HEK293 (cell line): ENCODE data around the gene CACNA1D.

ENCODE experiments used
- CTCF ChIA-PET: fragments of 350-600 bp; formaldehyde crosslinking; extraction: SDS; loops from one replicate; lab custom pipeline; 2021; ENCODE audit warnings: antibody characterized with exemption; lab: Yijun Ruan, JAX
- POLR2A ChIA-PET: fragments of 300-600 bp; formaldehyde crosslinking; extraction: SDS; loops from one replicate; lab custom pipeline; 2020; ENCODE audit warnings: antibody characterized with exemption, inconsistent platforms; lab: Yijun Ruan, JAX
- H3K27ac ChIP-seq: fragments of 200-500 bp; sonication (Bioruptor generic); 2 replicates; pipeline ENCODE4 v1.5.1; 2014; ENCODE audit warnings: low read depth, low read length, control low read depth, inconsistent platforms; ENCODE audit errors: extremely low read depth
- H3K36me3 ChIP-seq, 2 experiments: fragments of 200-500 bp in 1 of 2; sonication (Bioruptor generic) in 1 of 2; 1 replicate in 1 of 2; 2 replicates in 1 of 2; pipeline ENCODE4 v1.5.1; 2014 to 2017; ENCODE audit warnings: inconsistent platforms in 2 of 2, low read length in 2 of 2; ENCODE audit not compliant: control insufficient read depth in 2 of 2, insufficient read depth in 1 of 2
- H3K4me1 ChIP-seq: fragments of 200-500 bp; sonication (Bioruptor generic); 2 replicates; pipeline ENCODE4 v1.5.1; 2014; ENCODE audit warnings: mild to moderate bottlenecking, low read length, inconsistent platforms; ENCODE audit not compliant: control insufficient read depth, insufficient read depth
- H3K4me3 ChIP-seq: 2 replicates; pipeline ENCODE4 v1.5.1; 2011; ENCODE audit warnings: low read depth, mild to moderate bottlenecking, control low read depth, low read length, moderate library complexity
- H3K9me3 ChIP-seq: fragments of 200-500 bp; sonication (Bioruptor generic); 2 replicates; pipeline ENCODE4 v1.5.1; 2014; ENCODE audit warnings: low read depth, low read length, inconsistent platforms; ENCODE audit not compliant: control insufficient read depth, insufficient read depth
- GFI1B ChIP-seq: fragments of 450-650 bp; formaldehyde crosslinking; IDR thresholded peaks from 2 replicates; pipeline ENCODE4 v1.5.1; 2016; ENCODE audit warnings: missing biosample characterization, missing genetic modification characterization
- GLIS1 ChIP-seq: fragments of 450-650 bp; formaldehyde crosslinking; IDR thresholded peaks from 2 replicates; pipeline ENCODE4 v1.5.1; 2016; ENCODE audit warnings: missing biosample characterization, missing genetic modification characterization
- KLF1 ChIP-seq: fragments of 450-650 bp; formaldehyde crosslinking; IDR thresholded peaks from 2 replicates; pipeline ENCODE4 v1.5.1; 2016; ENCODE audit warnings: missing biosample characterization, missing genetic modification characterization
- KLF8 ChIP-seq: fragments of 450-650 bp; formaldehyde crosslinking; IDR thresholded peaks from 2 replicates; pipeline ENCODE4 v1.5.1; 2016; ENCODE audit warnings: missing biosample characterization, missing genetic modification characterization
- SCRT2 ChIP-seq: fragments of 450-650 bp; formaldehyde crosslinking; IDR thresholded peaks from 2 replicates; pipeline ENCODE4 v1.5.1; 2016; ENCODE audit warnings: missing biosample characterization, missing genetic modification characterization
- SP3 ChIP-seq: fragments of 450-650 bp; formaldehyde crosslinking; IDR thresholded peaks from 2 replicates; pipeline ENCODE4 v1.5.1; 2016; ENCODE audit warnings: missing biosample characterization, missing genetic modification characterization
- ZBTB17 ChIP-seq: fragments of 450-650 bp; formaldehyde crosslinking; IDR thresholded peaks from 2 replicates; pipeline ENCODE4 v1.5.1; 2016; ENCODE audit warnings: missing biosample characterization, missing genetic modification characterization
- ZBTB8A ChIP-seq: fragments of 450-650 bp; formaldehyde crosslinking; IDR thresholded peaks from 2 replicates; pipeline ENCODE4 v1.5.1; 2016; ENCODE audit warnings: missing biosample characterization, missing genetic modification characterization
- ZNF121 ChIP-seq: fragments of 450-650 bp; formaldehyde crosslinking; IDR thresholded peaks from 2 replicates; pipeline ENCODE4 v1.5.1; 2016; ENCODE audit warnings: missing biosample characterization, missing genetic modification characterization
- ZNF202 ChIP-seq: fragments of 450-650 bp; formaldehyde crosslinking; IDR thresholded peaks from 2 replicates; pipeline ENCODE4 v1.5.1; 2016; ENCODE audit warnings: missing biosample characterization, missing genetic modification characterization, borderline replicate concordance
- ZNF23 ChIP-seq: fragments of 450-650 bp; formaldehyde crosslinking; IDR thresholded peaks from 2 replicates; pipeline ENCODE4 v1.5.1; 2016; ENCODE audit warnings: missing biosample characterization, missing genetic modification characterization, borderline replicate concordance
- ZNF335 ChIP-seq: fragments of 450-650 bp; formaldehyde crosslinking; conservative IDR thresholded peaks from 2 replicates; pipeline ENCODE4 v1.5.1; 2016; ENCODE audit warnings: missing biosample characterization, missing genetic modification characterization
- ZNF426 ChIP-seq: fragments of 450-650 bp; formaldehyde crosslinking; IDR thresholded peaks from 2 replicates; pipeline ENCODE4 v1.5.1; 2017; ENCODE audit warnings: missing biosample characterization, missing genetic modification characterization, mild to moderate bottlenecking, inconsistent platforms, moderate library complexity
- ZNF600 ChIP-seq: fragments of 450-650 bp; formaldehyde crosslinking; IDR thresholded peaks from 2 replicates; pipeline ENCODE4 v1.5.1; 2016; ENCODE audit warnings: missing biosample characterization, missing genetic modification characterization
- ZNF660 ChIP-seq: fragments of 450-650 bp; IDR thresholded peaks from 2 replicates; pipeline ENCODE4 v1.5.1; 2018; ENCODE audit warnings: missing biosample characterization, mild to moderate bottlenecking, missing genetic modification characterization
- TF ChIP-seq, protein P1 (sequence below): fragments of 450-650 bp; formaldehyde crosslinking; IDR thresholded peaks from 2 replicates; pipeline ENCODE4 v1.5.1; 2016; ENCODE audit warnings: missing biosample characterization, missing genetic modification characterization
- TF ChIP-seq, protein P2 (sequence below): fragments of 450-650 bp; formaldehyde crosslinking; IDR thresholded peaks from 2 replicates; pipeline ENCODE4 v1.5.1; 2016; ENCODE audit warnings: missing biosample characterization, missing genetic modification characterization
- TF ChIP-seq, protein P3 (sequence below): fragments of 450-650 bp; formaldehyde crosslinking; IDR thresholded peaks from 2 replicates; pipeline ENCODE4 v1.5.1; 2017; ENCODE audit warnings: missing biosample characterization, missing genetic modification characterization
- TF ChIP-seq, protein P4 (sequence below): IDR thresholded peaks from 2 replicates; pipeline ENCODE4 v1.6.1; 2011; ENCODE audit warnings: mild to moderate bottlenecking, low read depth, low read length, borderline replicate concordance
- TF ChIP-seq, protein P5 (sequence below): fragments of 450-650 bp; formaldehyde crosslinking; IDR thresholded peaks from 2 replicates; pipeline ENCODE4 v1.5.1; 2016; ENCODE audit warnings: missing biosample characterization, missing genetic modification characterization

The CACNA1D gene

DNA sequence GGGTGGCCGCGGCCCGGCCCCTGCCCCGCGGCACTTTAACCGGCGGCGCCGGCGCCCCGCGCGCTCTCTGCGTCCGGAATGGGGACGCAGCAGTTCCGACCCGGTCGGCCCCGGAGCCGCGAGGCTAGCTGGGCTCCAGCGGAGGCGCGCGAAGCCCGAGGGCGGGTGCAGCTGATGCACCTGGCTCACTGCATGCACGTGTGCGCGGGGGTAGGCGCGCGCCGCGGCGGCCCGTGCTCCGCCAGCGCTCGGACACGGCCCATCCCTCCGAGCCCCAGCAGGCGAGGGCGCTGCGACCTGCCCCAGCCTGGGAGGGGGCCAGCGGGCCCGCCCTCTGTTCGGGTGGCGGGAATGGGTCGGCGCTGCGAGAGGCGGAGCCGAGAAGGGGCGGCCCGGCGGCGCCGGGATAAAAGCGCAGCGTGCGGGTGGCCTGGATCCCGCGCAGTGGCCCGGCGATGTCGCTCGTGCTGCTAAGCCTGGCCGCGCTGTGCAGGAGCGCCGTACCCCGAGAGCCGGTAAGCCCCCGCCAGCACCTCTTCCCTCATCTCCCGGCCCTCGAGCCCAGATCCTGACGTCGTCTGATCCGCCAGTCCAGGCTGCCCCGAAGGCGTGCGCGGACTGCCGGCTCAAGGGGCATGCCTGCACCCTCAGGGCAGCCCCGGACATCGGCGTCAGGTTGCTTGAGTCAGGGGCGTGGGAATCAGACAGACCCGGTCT is 351.9 kb downstream of the CACNA1D start, which contains the start of the genes CHDH and IL17RB (continued):
- TF ChIP-seq, protein P1, sequence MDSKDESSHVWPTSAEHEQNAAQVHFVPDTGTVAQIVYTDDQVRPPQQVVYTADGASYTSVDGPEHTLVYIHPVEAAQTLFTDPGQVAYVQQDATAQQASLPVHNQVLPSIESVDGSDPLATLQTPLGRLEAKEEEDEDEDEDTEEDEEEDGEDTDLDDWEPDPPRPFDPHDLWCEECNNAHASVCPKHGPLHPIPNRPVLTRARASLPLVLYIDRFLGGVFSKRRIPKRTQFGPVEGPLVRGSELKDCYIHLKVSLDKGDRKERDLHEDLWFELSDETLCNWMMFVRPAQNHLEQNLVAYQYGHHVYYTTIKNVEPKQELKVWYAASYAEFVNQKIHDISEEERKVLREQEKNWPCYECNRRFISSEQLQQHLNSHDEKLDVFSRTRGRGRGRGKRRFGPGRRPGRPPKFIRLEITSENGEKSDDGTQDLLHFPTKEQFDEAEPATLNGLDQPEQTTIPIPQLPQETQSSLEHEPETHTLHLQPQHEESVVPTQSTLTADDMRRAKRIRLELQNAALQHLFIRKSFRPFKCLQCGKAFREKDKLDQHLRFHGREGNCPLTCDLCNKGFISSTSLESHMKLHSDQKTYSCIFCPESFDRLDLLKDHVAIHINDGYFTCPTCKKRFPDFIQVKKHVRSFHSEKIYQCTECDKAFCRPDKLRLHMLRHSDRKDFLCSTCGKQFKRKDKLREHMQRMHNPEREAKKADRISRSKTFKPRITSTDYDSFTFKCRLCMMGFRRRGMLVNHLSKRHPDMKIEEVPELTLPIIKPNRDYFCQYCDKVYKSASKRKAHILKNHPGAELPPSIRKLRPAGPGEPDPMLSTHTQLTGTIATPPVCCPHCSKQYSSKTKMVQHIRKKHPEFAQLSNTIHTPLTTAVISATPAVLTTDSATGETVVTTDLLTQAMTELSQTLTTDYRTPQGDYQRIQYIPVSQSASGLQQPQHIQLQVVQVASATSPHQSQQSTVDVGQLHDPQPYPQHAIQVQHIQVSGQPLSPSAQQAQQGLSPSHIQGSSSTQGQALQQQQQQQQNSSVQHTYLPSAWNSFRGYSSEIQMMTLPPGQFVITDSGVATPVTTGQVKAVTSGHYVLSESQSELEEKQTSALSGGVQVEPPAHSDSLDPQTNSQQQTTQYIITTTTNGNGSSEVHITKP (tag by site-specific recombination): peak; percentile 63
- TF ChIP-seq ZNF600 (tag by site-specific recombination) (0 out of 2 replicates have a peak, but pooled peaks have one; percentile 48), ZNF121 (tag by site-specific recombination) (peak; percentile 82; the same call in 1 of the 2 replicates), KLF1 (tag by site-specific recombination) (peak; percentile 37; the same call in 1 of the 2 replicates), SP3 (peak; percentile 71), GLIS1 (peak; percentile 60), KLF8 (tag by site-specific recombination) (peak; percentile 69), ZBTB17 (tag by site-specific recombination) (peak; percentile 55), ZBTB8A (tag by site-specific recombination) (peak; percentile 40; the same call in 1 of the 2 replicates)
- TF ChIP-seq, protein P2, sequence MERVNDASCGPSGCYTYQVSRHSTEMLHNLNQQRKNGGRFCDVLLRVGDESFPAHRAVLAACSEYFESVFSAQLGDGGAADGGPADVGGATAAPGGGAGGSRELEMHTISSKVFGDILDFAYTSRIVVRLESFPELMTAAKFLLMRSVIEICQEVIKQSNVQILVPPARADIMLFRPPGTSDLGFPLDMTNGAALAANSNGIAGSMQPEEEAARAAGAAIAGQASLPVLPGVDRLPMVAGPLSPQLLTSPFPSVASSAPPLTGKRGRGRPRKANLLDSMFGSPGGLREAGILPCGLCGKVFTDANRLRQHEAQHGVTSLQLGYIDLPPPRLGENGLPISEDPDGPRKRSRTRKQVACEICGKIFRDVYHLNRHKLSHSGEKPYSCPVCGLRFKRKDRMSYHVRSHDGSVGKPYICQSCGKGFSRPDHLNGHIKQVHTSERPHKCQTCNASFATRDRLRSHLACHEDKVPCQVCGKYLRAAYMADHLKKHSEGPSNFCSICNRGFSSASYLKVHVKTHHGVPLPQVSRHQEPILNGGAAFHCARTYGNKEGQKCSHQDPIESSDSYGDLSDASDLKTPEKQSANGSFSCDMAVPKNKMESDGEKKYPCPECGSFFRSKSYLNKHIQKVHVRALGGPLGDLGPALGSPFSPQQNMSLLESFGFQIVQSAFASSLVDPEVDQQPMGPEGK (tag by site-specific recombination): peak; percentile 64

DNA sequence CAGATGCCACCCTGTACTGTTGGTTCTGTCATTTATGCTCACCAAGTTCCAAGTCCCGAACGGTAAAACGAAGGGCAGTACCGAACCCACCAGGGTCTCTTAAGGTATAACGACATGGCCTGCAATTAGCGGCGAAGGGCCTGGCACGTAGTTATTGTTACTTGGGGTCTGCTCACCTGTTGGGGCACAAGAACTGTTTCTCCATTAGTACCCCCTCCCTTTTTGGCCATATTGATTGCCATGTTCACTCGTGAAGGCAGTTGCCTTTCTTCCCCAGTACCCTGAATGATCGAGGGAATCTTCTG is 352.4 kb downstream of the CACNA1D start:
- no peak overlapping the region; the same call in 1 of the 2 replicates for H3K27ac ChIP-seq
- ChIA-PET CTCF (interaction anchor here (0.7 kb wide), 1 partner anchor 58 kb away, joined by 3 read pairs; no protein-coding TSS in a partner anchor), POLR2A (no interaction called here)
- H3K4me1 ChIP-seq: no peaks in the 10 kb centered on the region
- peaks cover 0 to 10% of the 10 kb centered on the region in 2 experiments; a peak in 1 of 3 replicates for H3K36me3 ChIP-seq
- H3K9me3 ChIP-seq: no peaks in the 10 kb centered on the region
- TF ChIP-seq SCRT2 (0 out of 2 replicates have a peak, but pooled peaks have one; percentile 9), ZNF335 (tag by site-specific recombination) (peak; percentile 21), GFI1B (tag by site-specific recombination) (no peak), ZNF660 (no peak)
- no peak overlapping the region for H3K4me3 ChIP-seq

DNA sequence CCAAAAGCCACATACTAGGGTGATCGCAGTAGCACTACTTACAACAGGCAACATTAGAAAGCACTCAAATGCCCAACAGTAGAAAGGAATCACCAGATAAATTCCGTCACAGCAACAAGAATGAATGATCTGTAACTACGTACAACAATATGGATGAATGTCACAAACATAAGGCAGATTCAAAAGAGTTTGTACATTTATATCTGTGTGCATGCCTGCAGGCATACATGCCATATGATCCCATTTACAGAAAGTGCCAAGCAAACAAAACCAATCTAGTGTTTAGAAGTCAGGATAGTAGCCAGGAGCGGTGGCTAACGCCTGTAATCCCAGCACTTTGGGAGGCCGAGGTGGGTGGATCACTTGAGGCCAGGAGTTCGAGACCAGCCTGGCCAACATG is 355.5 kb downstream of the CACNA1D start:
- ChIA-PET CTCF (no interaction called here), POLR2A (no interaction called here)
- H3K27ac ChIP-seq: no peak overlapping the region
- no peaks in the 10 kb centered on the region for H3K9me3 ChIP-seq
- H3K4me1 ChIP-seq: no peaks in the 10 kb centered on the region
- peaks cover 0 to 33% of the 10 kb centered on the region in 2 experiments; a peak in 2 of 3 replicates for H3K36me3 ChIP-seq
- H3K4me3 ChIP-seq: no peak overlapping the region
- TF ChIP-seq, protein P3, sequence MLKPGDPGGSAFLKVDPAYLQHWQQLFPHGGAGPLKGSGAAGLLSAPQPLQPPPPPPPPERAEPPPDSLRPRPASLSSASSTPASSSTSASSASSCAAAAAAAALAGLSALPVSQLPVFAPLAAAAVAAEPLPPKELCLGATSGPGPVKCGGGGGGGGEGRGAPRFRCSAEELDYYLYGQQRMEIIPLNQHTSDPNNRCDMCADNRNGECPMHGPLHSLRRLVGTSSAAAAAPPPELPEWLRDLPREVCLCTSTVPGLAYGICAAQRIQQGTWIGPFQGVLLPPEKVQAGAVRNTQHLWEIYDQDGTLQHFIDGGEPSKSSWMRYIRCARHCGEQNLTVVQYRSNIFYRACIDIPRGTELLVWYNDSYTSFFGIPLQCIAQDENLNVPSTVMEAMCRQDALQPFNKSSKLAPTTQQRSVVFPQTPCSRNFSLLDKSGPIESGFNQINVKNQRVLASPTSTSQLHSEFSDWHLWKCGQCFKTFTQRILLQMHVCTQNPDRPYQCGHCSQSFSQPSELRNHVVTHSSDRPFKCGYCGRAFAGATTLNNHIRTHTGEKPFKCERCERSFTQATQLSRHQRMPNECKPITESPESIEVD (tag by site-specific recombination): no peak
- TF ChIP-seq ZNF202 (no peak), ZNF426 (no peak), ZNF23 (tag by site-specific recombination) (no peak)
- TF ChIP-seq, protein P4, sequence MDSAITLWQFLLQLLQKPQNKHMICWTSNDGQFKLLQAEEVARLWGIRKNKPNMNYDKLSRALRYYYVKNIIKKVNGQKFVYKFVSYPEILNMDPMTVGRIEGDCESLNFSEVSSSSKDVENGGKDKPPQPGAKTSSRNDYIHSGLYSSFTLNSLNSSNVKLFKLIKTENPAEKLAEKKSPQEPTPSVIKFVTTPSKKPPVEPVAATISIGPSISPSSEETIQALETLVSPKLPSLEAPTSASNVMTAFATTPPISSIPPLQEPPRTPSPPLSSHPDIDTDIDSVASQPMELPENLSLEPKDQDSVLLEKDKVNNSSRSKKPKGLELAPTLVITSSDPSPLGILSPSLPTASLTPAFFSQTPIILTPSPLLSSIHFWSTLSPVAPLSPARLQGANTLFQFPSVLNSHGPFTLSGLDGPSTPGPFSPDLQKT: no peak
- TF ChIP-seq, protein P5, sequence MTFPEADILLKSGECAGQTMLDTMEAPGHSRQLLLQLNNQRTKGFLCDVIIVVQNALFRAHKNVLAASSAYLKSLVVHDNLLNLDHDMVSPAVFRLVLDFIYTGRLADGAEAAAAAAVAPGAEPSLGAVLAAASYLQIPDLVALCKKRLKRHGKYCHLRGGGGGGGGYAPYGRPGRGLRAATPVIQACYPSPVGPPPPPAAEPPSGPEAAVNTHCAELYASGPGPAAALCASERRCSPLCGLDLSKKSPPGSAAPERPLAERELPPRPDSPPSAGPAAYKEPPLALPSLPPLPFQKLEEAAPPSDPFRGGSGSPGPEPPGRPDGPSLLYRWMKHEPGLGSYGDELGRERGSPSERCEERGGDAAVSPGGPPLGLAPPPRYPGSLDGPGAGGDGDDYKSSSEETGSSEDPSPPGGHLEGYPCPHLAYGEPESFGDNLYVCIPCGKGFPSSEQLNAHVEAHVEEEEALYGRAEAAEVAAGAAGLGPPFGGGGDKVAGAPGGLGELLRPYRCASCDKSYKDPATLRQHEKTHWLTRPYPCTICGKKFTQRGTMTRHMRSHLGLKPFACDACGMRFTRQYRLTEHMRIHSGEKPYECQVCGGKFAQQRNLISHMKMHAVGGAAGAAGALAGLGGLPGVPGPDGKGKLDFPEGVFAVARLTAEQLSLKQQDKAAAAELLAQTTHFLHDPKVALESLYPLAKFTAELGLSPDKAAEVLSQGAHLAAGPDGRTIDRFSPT (tag by site-specific recombination): no peak
